ENCODE data around the gene SDK1. TPM values are rescaled to one million over a fixed set of nuclear protein-coding genes. Genes with fewer than 3 reads are reported as not detected.

Gene SDK1
- total and polyA plus RNA-seq, 2 experiments from 2014 or later: not detected

GRCh38 chr7:3992841-3993240 is 691.8 kb downstream of the SDK1 start:
- WGBS, 2 experiments (ENCODE audit: low coverage in 1 of 2, low lambda C conversion rate in 2 of 2, missing lambda C conversion rate in 2 of 2): 45 to 50% methylated on average over 7 of the region's 7 CpGs
- in situ Hi-C loops (cut with MboI): no loop called here
- H3K9me3 ChIP-seq (ENCODE audit: low read depth): peaks cover 3% of the 10 kb centered on the region
- no peak for DNase-seq
- H4K20me1 ChIP-seq (ENCODE audit: insufficient read depth): no peaks in the 10 kb centered on the region
- TF ChIP-seq EZH2 (IDR thresholded peaks at IDR 0.05; ENCODE audit: insufficient read depth, poor library complexity, severe bottlenecking) (no peak), EZH2phosphoT487 (IDR thresholded peaks at IDR 0.05; ENCODE audit: insufficient read depth, low read depth) (no peak)
- no peaks in the 10 kb centered on the region for H3K4me1 ChIP-seq (ENCODE audit: insufficient read depth)
- no peaks in the 10 kb centered on the region for H3K27me3 ChIP-seq (replicated peaks; ENCODE audit: insufficient read depth)
- no peaks in the 10 kb centered on the region for H3K9me2 ChIP-seq (ENCODE audit: insufficient read depth)
- no peak overlapping the region for H3K9ac ChIP-seq
- H3K4me2 ChIP-seq (ENCODE audit: unreplicated experiment): no peak overlapping the region
- no peak overlapping the region for H3K4me3 ChIP-seq
- no peaks in the 10 kb centered on the region for H3K79me2 ChIP-seq (ENCODE audit: insufficient read depth)
- H3K27ac ChIP-seq: no peak overlapping the region
- H3F3A ChIP-seq (ENCODE audit: insufficient read depth): no peaks in the 10 kb centered on the region
- no peak overlapping the region for H2AFZ ChIP-seq
- H3K36me3 ChIP-seq (ENCODE audit: low read depth): no peaks in the 10 kb centered on the region

- Histone ChIP-seq H3K27ac (no peak overlapping the region), H3K9me2 (ENCODE audit: insufficient read depth) (no peaks in the 10 kb centered on the region), H4K20me1 (ENCODE audit: insufficient read depth) (no peaks in the 10 kb centered on the region), H2AFZ (no peak overlapping the region), H3K36me3 (ENCODE audit: low read depth) (no peaks in the 10 kb centered on the region), H3K79me2 (ENCODE audit: insufficient read depth) (no peaks in the 10 kb centered on the region), H3K9ac (no peak overlapping the region), H3K4me2 (ENCODE audit: unreplicated experiment) (no peak overlapping the region), H3K27me3 (replicated peaks; ENCODE audit: insufficient read depth) (no peaks in the 10 kb centered on the region), H3K4me3 (no peak overlapping the region), H3F3A (ENCODE audit: insufficient read depth) (no peaks in the 10 kb centered on the region), H3K4me1 (ENCODE audit: insufficient read depth) (no peaks in the 10 kb centered on the region), H3K9me3 (ENCODE audit: low read depth) (peaks cover 3% of the 10 kb centered on the region)
- DNase-seq: no peak
- in situ Hi-C loops (cut with MboI): no loop called here
- 63 to 65% methylated on average over 5 of the region's 5 CpGs for WGBS, 2 experiments (ENCODE audit: low coverage in 1 of 2, low lambda C conversion rate in 2 of 2, missing lambda C conversion rate in 2 of 2)
- no peak for TF ChIP-seq EZH2 (IDR thresholded peaks at IDR 0.05; ENCODE audit: insufficient read depth, poor library complexity, severe bottlenecking)
- TF ChIP-seq EZH2phosphoT487 (IDR thresholded peaks at IDR 0.05; ENCODE audit: insufficient read depth, low read depth): no peak
These were observed 693.7 kb downstream of the SDK1 start for GRCh38 chr7:3994764-3995163.

- Histone ChIP-seq H3K27ac (no peak overlapping the region), H3K27me3 (replicated peaks; ENCODE audit: insufficient read depth) (no peaks in the 10 kb centered on the region), H3K79me2 (ENCODE audit: insufficient read depth) (no peaks in the 10 kb centered on the region), H3F3A (ENCODE audit: insufficient read depth) (no peaks in the 10 kb centered on the region), H3K9me3 (ENCODE audit: low read depth) (peaks cover 3% of the 10 kb centered on the region), H4K20me1 (ENCODE audit: insufficient read depth) (no peaks in the 10 kb centered on the region), H3K4me3 (no peak overlapping the region), H3K4me1 (ENCODE audit: insufficient read depth) (no peaks in the 10 kb centered on the region), H2AFZ (no peak overlapping the region), H3K9ac (no peak overlapping the region), H3K4me2 (ENCODE audit: unreplicated experiment) (no peak overlapping the region), H3K9me2 (ENCODE audit: insufficient read depth) (no peaks in the 10 kb centered on the region), H3K36me3 (ENCODE audit: low read depth) (no peaks in the 10 kb centered on the region)
- TF ChIP-seq EZH2 (IDR thresholded peaks at IDR 0.05; ENCODE audit: insufficient read depth, poor library complexity, severe bottlenecking) (no peak), EZH2phosphoT487 (IDR thresholded peaks at IDR 0.05; ENCODE audit: insufficient read depth, low read depth) (no peak)
- 56 to 59% methylated on average over 5 to 7 of the region's 7 CpGs for WGBS, 2 experiments (ENCODE audit: low coverage in 1 of 2, low lambda C conversion rate in 2 of 2, missing lambda C conversion rate in 2 of 2)
- DNase-seq: no peak
- in situ Hi-C loops (cut with MboI): no loop called here
These were observed 694.1 kb downstream of the SDK1 start for GRCh38 chr7:3995187-3995586.

GRCh38 chr7:3998060-3998459 is 697.0 kb downstream of the SDK1 start:
- H3K9me2 ChIP-seq (ENCODE audit: insufficient read depth): no peaks in the 10 kb centered on the region
- TF ChIP-seq EZH2 (IDR thresholded peaks at IDR 0.05; ENCODE audit: insufficient read depth, poor library complexity, severe bottlenecking) (no peak), EZH2phosphoT487 (IDR thresholded peaks at IDR 0.05; ENCODE audit: insufficient read depth, low read depth) (no peak)
- H3F3A ChIP-seq (ENCODE audit: insufficient read depth): no peaks in the 10 kb centered on the region
- peaks cover 3% of the 10 kb centered on the region for H3K9me3 ChIP-seq (ENCODE audit: low read depth)
- no peaks in the 10 kb centered on the region for H3K79me2 ChIP-seq (ENCODE audit: insufficient read depth)
- H3K4me1 ChIP-seq (ENCODE audit: insufficient read depth): no peaks in the 10 kb centered on the region
- H3K36me3 ChIP-seq (ENCODE audit: low read depth): no peaks in the 10 kb centered on the region
- H3K27me3 ChIP-seq (replicated peaks; ENCODE audit: insufficient read depth): no peaks in the 10 kb centered on the region
- WGBS, 2 experiments (ENCODE audit: low coverage in 1 of 2, low lambda C conversion rate in 2 of 2, missing lambda C conversion rate in 2 of 2): 37 to 46% methylated on average over 9 to 10 of the region's 11 CpGs
- DNase-seq: no peak
- no peak overlapping the region for H3K4me2 ChIP-seq (ENCODE audit: unreplicated experiment)
- in situ Hi-C loops (cut with MboI): no loop called here
- H4K20me1 ChIP-seq (ENCODE audit: insufficient read depth): no peaks in the 10 kb centered on the region
- H3K27ac ChIP-seq: no peak overlapping the region
- H3K9ac ChIP-seq: no peak overlapping the region
- H3K4me3 ChIP-seq: no peak overlapping the region
- H2AFZ ChIP-seq: no peak overlapping the region

GRCh38 chr7:4000139-4000538 is 699.1 kb downstream of the SDK1 start:
- Histone ChIP-seq H3K4me2 (ENCODE audit: unreplicated experiment) (no peak overlapping the region), H3K9me2 (ENCODE audit: insufficient read depth) (no peaks in the 10 kb centered on the region), H3K79me2 (ENCODE audit: insufficient read depth) (no peaks in the 10 kb centered on the region), H4K20me1 (ENCODE audit: insufficient read depth) (no peaks in the 10 kb centered on the region), H3F3A (ENCODE audit: insufficient read depth) (no peaks in the 10 kb centered on the region), H3K27ac (no peak overlapping the region), H3K9ac (no peak overlapping the region), H3K27me3 (replicated peaks; ENCODE audit: insufficient read depth) (no peaks in the 10 kb centered on the region), H3K4me1 (ENCODE audit: insufficient read depth) (no peaks in the 10 kb centered on the region), H3K9me3 (ENCODE audit: low read depth) (peaks cover 3% of the 10 kb centered on the region), H3K4me3 (no peak overlapping the region), H2AFZ (no peak overlapping the region), H3K36me3 (ENCODE audit: low read depth) (no peaks in the 10 kb centered on the region)
- DNase-seq: no peak
- TF ChIP-seq EZH2phosphoT487 (IDR thresholded peaks at IDR 0.05; ENCODE audit: insufficient read depth, low read depth) (no peak), EZH2 (IDR thresholded peaks at IDR 0.05; ENCODE audit: insufficient read depth, poor library complexity, severe bottlenecking) (no peak)
- in situ Hi-C loops (cut with MboI): no loop called here
- WGBS, 2 experiments (ENCODE audit: low coverage in 1 of 2, low lambda C conversion rate in 2 of 2, missing lambda C conversion rate in 2 of 2): 28 to 31% methylated on average over 8 of the region's 8 CpGs

Data from GM23248 (cell line).